SIG-M5 treated with dmso at 0.1 percent for 504 hours (cell line): Measurements from ENCODE around the gene GRID1.
"Not testable (repeated sequence)": the region's sequence is repeated elsewhere in the genome, so short reads cannot be mapped to it uniquely, and the experiment has no call there.

Experiments
- DNase-seq: peaks from one replicate; lab custom pipeline; 2025; ENCODE audit not compliant: unreplicated experiment; lab: John Stamatoyannopoulos, UW

The GRID1 gene

GRCh38 chr10:86176850-86177536 is 189.6 kb downstream of the GRID1 start:
- DNase-seq: no peak

GRCh38 chr10:86175476-86175875 is 191.1 kb downstream of the GRID1 start:
- DNase-seq: not testable (repeated sequence)

DNA sequence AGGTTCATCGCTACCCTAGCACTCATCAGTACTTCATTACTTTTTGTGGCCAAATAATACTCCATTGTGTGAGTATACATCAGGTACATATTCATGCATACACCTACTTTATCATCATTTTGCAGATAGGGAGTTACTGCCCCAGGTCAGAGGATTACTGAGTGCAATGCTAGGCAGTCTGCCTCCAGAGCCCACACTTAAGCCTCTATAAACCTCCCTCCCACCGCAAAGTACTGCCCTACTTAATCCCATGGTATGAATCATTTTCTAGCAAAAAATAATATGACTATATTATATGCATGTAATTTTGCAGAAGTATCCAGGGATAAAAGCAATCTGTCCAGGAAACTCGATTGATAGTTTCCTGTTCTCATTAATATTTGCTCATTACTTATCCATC is 194.3 kb downstream of the GRID1 start:
- no peak for DNase-seq

DNA sequence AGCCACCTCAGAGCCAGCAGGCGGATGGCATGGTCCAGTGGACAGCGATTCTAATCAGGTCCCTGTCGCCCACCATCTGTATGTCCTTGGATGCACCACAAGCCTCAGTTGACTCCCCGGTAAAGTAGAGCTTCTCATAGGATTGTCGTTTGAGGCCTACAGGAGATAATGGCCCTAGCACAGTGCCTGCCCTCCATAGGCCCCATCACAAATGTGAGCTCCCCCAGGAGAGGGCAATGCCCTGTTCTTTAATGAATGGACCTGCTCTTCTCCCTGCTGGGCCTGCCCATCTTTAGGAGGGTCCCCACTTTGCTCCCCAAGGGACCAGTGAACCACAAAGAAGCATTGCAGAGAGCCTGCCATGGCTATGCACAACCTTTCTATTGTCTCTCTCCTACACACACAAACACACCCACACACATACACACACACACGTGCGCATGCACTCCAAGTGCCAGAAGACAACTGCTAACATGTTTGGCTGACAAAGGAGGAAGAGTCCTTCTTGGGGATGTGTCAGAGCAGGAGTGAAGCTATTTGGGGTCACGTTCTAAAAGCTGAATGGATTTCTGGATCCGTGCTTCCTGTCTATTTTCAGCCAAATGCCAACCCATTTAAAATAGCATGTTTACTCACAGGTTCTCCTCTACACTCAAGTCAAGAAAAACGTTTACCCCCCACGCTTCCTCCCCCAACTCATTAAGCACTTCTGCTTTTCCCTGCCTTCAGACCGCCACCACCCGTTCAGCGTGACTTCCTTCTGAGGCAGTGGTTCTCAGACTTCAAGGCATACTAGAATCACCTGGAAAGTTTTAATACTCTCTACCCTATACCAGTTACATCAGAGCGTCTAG is 196.1 kb downstream of the GRID1 start:
- peak; percentile 7 for DNase-seq

- no peak for DNase-seq
Observed at GRCh38 chr10:86169506-86170254, 196.9 kb downstream of the GRID1 start.

DNA sequence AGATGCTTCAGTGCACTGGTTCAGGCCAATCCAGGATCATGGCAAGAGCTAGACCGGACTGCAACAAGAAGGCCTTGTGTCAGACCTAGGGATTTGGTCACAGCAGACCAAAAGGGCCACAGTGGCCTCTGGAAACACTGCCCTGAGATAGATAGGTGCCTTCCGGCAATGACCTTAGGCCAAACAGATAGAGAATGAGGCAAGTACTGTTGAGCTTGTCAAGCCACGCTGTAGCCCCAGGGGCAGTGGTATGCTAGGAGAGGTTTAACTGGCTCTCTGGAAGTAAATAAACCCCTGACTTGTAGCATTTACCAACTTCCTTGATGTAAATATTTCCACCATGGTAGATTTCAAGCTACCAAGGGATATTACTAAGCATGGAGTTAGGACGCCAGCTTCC is 197.5 kb downstream of the GRID1 start:
- no peak for DNase-seq

GRCh38 chr10:86168256-86168655 is 198.3 kb downstream of the GRID1 start:
- no peak for DNase-seq

- DNase-seq: no peak
Observed at GRCh38 chr10:86167762-86168128, 198.8 kb downstream of the GRID1 start.

DNA sequence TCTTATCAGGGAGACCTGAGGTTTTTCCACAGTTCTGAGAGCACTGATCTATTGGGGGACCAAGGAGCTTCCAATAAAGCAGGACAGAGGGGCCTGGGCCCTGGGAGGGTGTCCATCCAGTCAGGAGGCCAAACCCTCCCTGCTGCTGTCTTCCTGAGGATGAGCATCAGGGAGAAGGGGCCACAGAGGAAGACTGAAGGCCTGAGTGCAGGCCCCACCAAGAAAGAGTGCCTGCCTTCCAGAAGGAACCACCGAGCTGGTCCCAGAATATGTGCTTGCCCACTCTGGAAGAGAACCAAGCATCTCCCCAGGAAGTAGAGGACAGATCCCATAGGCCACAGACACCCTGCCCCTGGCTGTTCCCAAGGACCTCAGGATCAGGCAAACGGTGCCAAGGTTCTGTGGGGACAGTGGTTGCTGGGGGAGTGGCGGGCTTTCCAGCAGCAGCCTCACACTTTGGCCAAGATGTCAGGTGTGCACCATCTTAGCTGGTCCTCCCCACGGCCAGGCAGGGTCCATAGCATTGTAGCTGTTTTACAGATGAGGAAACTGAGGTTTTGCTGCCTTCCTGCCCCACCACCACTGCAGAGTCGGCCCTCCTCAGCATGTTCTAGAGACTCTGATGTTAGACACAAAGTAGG is 199.4 kb downstream of the GRID1 start:
- no peak for DNase-seq

DNA sequence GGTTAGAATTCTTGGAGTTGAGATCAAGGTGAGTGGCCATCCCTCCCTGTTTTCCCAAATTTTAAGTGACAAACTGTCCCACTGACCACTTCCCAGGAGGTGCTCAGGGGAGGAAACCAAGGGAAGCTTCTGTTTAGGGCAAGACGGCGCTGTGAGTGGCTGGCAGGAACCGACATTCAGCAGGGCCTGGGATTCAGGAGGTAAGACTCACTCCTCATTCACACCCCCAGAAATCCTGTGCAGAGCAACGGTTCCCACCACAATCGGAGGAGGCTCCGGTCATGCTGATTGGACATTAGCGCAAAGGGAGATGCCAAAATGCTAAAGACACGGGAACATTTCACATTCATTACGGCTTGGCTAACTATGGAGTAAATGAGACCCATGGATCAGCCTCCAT is 200.9 kb downstream of the GRID1 start:
- no peak for DNase-seq

DNA sequence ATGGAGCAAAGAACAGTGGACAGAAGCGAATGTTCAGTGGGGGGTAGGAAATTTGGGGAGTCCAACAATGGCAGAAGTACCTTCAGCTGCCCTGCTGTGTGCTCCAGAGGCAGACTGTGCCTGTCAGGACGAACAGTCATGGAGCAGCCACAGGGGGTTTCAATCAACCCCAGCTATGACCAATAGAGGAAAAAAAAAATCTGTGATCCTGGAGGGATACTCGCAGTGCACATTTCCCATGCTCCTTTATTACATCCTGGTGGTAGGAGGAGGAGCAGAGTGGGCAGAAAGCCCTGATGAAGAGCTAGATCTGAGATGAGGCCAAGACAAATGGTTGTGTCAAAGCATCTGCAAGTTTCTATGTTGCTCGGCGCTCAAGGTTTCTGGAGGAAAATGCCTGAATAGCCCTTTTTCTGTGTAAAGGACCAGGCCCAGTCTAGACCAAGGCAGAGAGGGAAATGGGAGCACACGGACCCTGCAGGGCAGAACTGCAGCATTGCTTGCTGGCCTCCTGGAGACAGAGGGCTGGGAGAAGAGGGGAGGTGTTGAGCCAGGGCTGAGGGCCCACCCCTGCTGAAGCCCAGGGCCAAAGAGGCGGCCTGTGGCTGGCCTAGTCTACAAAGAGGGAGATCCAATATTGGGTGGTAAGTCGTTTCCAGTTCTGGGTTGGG is 201.5 kb downstream of the GRID1 start:
- DNase-seq: no peak

- no peak for DNase-seq
Observed at GRCh38 chr10:86164174-86164774, 202.3 kb downstream of the GRID1 start.

DNA sequence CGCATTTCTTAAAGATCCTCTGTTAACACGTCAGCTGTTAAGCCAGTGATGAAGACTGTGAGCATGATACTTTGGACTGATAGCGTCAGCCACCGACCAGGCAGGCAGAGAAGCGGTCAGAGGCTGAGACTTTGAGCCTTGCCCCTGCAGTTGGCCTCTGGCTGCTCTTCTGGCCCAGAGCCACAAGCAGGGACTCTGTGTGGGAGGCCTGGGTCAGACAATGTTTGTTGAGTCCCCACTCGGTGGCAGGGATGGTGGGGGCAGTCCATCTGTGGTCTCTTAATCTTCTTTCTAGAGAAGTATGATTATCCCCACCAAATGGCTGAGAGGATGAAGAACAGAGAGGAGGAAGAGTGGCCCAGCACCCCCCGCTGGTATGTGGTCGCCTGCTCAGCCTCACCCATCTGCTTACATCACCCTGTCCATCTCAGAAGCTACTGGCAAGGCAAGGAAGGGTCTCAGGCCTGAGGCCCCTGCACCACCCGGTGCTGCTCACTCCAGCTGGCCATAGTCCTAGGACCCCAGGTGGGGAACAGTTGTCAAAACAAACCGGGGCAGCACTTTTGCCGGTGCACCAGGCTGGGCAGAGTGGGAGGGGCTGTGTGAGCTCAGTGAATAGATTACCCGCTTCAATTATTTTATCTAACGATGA is 202.9 kb downstream of the GRID1 start:
- DNase-seq: no peak

GRCh38 chr10:86162696-86163400 is 203.7 kb downstream of the GRID1 start:
- no peak for DNase-seq

DNA sequence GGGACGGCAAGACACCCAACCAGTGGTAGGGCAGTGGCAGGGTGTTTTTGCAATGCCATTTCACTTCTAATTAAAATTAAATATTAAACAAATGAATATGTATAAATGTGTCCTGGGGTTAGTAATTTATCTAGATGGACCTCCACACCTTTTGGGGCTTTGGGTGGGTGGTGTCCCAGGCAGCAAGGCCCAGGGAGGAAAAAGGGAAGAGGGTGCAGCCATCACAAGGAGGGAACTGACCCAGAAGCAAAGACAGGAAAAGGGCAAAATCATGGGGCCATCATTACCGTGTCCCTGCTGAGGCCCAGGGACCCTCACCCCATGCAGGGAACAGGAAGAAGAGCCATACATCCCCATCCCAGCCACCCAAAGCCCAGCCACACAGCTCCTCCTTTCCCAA is 204.6 kb downstream of the GRID1 start:
- DNase-seq: no peak

DNA sequence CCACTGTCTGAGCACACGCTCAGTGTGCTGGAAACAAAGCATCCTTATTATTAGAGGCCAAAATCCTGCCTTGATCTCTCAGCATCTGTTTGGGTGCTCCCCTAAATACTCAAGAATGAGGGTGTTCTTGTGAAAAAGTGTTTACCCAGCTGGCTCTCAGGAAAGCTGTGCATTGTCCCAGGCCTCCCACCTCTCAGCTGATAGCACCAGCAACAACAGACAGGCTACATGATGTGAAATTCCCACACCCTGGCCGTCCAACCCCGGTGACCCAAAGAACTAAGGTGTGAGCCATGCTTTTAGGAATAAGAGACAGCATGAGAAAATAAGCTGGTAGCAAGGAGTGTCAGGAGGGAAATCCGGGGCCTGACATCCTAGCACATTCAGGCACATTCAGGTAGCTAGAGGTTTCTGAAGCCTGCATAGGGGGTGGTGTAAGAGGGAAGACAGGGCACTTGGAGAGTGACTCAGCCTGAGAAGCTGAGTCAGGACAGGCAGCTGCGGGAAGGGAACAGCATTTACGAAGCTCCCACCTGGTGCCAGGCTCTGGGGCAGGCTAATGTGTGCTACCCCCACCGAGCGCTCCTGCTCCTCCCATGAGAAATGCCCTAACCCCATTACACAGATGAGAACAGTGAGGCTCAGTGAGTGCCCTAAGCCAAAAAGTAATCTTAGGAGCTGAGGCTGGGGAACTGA is 205.6 kb downstream of the GRID1 start:
- no peak for DNase-seq

DNA sequence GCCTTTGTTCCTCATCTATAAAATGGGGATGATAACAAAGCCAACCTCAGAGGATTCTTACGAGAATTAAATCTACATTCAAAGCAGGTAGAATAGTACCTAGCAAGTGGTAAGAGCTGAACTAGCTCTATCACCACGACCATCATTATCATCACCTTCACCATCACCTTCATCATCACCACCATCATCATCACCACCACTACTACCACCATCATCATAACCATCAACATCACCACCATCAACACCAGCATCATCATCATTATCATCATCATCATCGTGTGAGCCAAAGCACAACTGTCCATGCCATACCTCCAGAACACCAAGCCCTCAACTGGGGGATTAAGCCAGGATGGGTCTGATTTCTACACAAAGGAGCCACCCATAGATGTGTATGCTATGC is 206.8 kb downstream of the GRID1 start:
- no peak for DNase-seq

GRCh38 chr10:86155054-86155921 is 211.3 kb downstream of the GRID1 start:
- no peak for DNase-seq
